ENCODE data around the gene MYD88. TPM values are rescaled to one million over a fixed set of nuclear protein-coding genes. Genes with fewer than 3 reads are reported as not detected.

MYD88 gene
- total RNA-seq, 1 experiment from 2014 or later = 14.8 TPM

DNA sequence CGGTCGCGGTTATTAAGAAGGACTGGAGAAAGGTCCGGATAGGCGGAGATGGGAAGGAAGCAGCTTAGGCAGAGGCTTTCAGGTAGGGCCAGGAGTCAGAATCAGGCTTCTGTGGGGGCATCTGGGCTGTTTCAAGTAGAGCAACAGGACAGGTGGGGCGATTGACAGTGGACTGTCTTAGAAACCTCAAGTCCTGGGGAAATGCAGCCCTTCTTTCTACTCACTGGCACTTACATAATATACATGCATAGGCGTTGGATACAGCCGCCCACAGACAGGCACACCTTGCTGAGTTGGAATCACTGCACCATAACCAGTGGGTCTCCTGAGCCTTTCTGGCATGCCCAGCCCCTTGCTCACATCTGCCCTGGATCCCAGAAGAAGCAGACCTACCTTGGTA is 730 bp downstream of the MYD88 start:
- intact Hi-C loops (cut with micrococcal nuclease) = loop anchor here (10.0 kb wide), 1 partner anchor 316 kb away; the partner anchor contains the start of gene ACVR2B
- H3K27ac ChIP-seq (ENCODE audit: low read depth, low read length) = peak overlapping the region; percentile 67; the same call in 1 of the 2 replicates
- TF ChIP-seq CTCF (IDR thresholded peaks at IDR 0.05 in 2 of 3, conservative IDR thresholded peaks at IDR 0.05 in 1 of 3; ENCODE audit: borderline replicate concordance in 1 of 3, insufficient read depth in 1 of 3, low read depth in 2 of 3, low read length in 2 of 3) (no peak), ELF1 (IDR thresholded peaks at IDR 0.05; ENCODE audit: borderline replicate concordance, low read depth) (no peak), JUND (IDR thresholded peaks at IDR 0.05) (no peak), RAD21 (IDR thresholded peaks at IDR 0.05; ENCODE audit: low read depth) (no peak)
- TF ChIP-seq, protein P1, sequence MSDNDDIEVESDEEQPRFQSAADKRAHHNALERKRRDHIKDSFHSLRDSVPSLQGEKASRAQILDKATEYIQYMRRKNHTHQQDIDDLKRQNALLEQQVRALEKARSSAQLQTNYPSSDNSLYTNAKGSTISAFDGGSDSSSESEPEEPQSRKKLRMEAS (IDR thresholded peaks at IDR 0.05) = no peak
- H3K4me1 ChIP-seq (ENCODE audit: control insufficient read depth in 1 of 2, insufficient read depth in 2 of 2, low read length in 2 of 2) = peaks cover 19 to 55% of the 10 kb centered on the region in 2 experiments
- no peaks in the 10 kb centered on the region for H3K9me3 ChIP-seq (ENCODE audit: control insufficient read depth in 1 of 2, insufficient read depth in 1 of 2, low read depth in 1 of 2, low read length in 2 of 2)
- no peak for ATAC-seq
- peak overlapping the region; percentile 87 to 91 for H3K4me3 ChIP-seq (replicated peaks in 1 of 2; ENCODE audit: low read depth in 1 of 2, low read length in 2 of 2)
- H3K27me3 ChIP-seq (ENCODE audit: insufficient read depth, low read length) = no peaks in the 10 kb centered on the region
- peaks cover 0 to 4% of the 10 kb centered on the region in 2 experiments; a peak in 1 of 4 replicates for H3K36me3 ChIP-seq (ENCODE audit: control insufficient read depth in 1 of 2, insufficient read depth in 2 of 2, low read length in 2 of 2)
- BruUV-seq (replicated peaks) = no TSS peak
- H3K9me2 ChIP-seq (ENCODE audit: insufficient read depth) = no peaks in the 10 kb centered on the region
- H4K20me1 ChIP-seq (ENCODE audit: insufficient read depth) = no peaks in the 10 kb centered on the region
- ChIA-PET POLR2A (interaction anchor here (0.6 to 1.1 kb wide), 2 partner anchors 26 to 109 kb away, joined by 3 read pairs; partner anchors contain the start of genes OXSR1 and PLCD1), CTCF (no interaction called here), RAD21 (ENCODE audit: low non-redundant PET in 1 of 2, low total read pairs in 2 of 2, uncharacterized antibody in 2 of 2, unreplicated experiment in 2 of 2) (no interaction called here)
- H2AFZ ChIP-seq (ENCODE audit: low read depth, low read length, poor library complexity, severe bottlenecking) = peak overlapping the region; percentile 91
- peak overlapping the region; percentile 65 for H3K9ac ChIP-seq (ENCODE audit: low read length)
- H3K4me2 ChIP-seq (ENCODE audit: low read length) = peak overlapping the region; percentile 91
- no peak for DNase-seq (ENCODE audit: low read depth, low spot score)
- H3K79me2 ChIP-seq (ENCODE audit: insufficient read depth, low read length) = peaks cover 12% of the 10 kb centered on the region

DNA sequence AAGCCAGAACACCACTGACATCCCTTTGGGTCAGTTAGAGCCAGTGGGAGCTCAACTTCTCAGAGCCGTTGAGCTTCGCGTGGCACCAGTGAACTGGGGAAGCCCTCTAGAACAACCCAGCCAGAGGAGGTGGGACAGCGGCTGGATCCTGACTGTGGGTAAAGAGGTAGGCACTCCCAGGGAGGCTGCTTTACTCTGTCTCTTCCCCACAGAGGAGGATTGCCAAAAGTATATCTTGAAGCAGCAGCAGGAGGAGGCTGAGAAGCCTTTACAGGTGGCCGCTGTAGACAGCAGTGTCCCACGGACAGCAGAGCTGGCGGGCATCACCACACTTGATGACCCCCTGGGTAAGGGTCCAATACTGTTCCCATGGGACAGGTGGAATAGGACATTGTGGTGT is 1.2 kb downstream of the MYD88 start:
- peaks cover 16 to 51% of the 10 kb centered on the region in 2 experiments for H3K4me1 ChIP-seq (ENCODE audit: control insufficient read depth in 1 of 2, insufficient read depth in 2 of 2, low read length in 2 of 2)
- intact Hi-C loops (cut with micrococcal nuclease) = loop anchor here (10.0 kb wide), 1 partner anchor 315 kb away; the partner anchor contains the start of gene ACVR2B
- no peaks in the 10 kb centered on the region for H3K27me3 ChIP-seq (ENCODE audit: insufficient read depth, low read length)
- H3K9me3 ChIP-seq (ENCODE audit: control insufficient read depth in 1 of 2, insufficient read depth in 1 of 2, low read depth in 1 of 2, low read length in 2 of 2) = no peaks in the 10 kb centered on the region
- no peak overlapping the region for H2AFZ ChIP-seq (ENCODE audit: low read depth, low read length, poor library complexity, severe bottlenecking)
- ATAC-seq (no peak), DNase-seq (ENCODE audit: low read depth, low spot score) (no peak)
- no peak overlapping the region for H3K27ac ChIP-seq (ENCODE audit: low read depth, low read length)
- ChIA-PET POLR2A (interaction anchor here (1.1 kb wide), 1 partner anchor 25 kb away, joined by 3 read pairs; the partner anchor contains the start of gene OXSR1), RAD21 (ENCODE audit: low non-redundant PET in 1 of 2, low total read pairs in 2 of 2, uncharacterized antibody in 2 of 2, unreplicated experiment in 2 of 2) (no interaction called here), CTCF (no interaction called here)
- TSS peak; percentile 26 for BruUV-seq (replicated peaks)
- H3K9me2 ChIP-seq (ENCODE audit: insufficient read depth) = no peaks in the 10 kb centered on the region
- H3K9ac ChIP-seq (ENCODE audit: low read length) = peak overlapping the region; percentile 65; the same call in 1 of the 2 replicates
- TF ChIP-seq SP1 (IDR thresholded peaks at IDR 0.05; ENCODE audit: low read depth) (no peak), POLR2A (IDR thresholded peaks at IDR 0.05; ENCODE audit: borderline replicate concordance, extremely low read depth, insufficient read depth, insufficient read length) (no peak), JUND (IDR thresholded peaks at IDR 0.05) (no peak), ZFX (IDR thresholded peaks at IDR 0.05) (no peak), EZH2phosphoT487 (IDR thresholded peaks at IDR 0.05; ENCODE audit: borderline replicate concordance) (no peak), POLR2AphosphoS5 (IDR thresholded peaks at IDR 0.05; ENCODE audit: low read depth, low read length) (no peak)
- H3K4me3 ChIP-seq (replicated peaks in 1 of 2; ENCODE audit: low read depth in 1 of 2, low read length in 2 of 2) = peak overlapping the region in 1 of 2 experiments; percentile 91; a peak in 2 of 4 replicates
- H4K20me1 ChIP-seq (ENCODE audit: insufficient read depth) = no peaks in the 10 kb centered on the region
- H3K36me3 ChIP-seq (ENCODE audit: control insufficient read depth in 1 of 2, insufficient read depth in 2 of 2, low read length in 2 of 2) = peaks cover 0 to 4% of the 10 kb centered on the region in 2 experiments; a peak in 1 of 4 replicates
- H3K4me2 ChIP-seq (ENCODE audit: low read length) = peak overlapping the region; percentile 91
- peaks cover 12% of the 10 kb centered on the region for H3K79me2 ChIP-seq (ENCODE audit: insufficient read depth, low read length)
